ENCODE data around the gene DCDC2B. TPM values are rescaled to one million over a fixed set of nuclear protein-coding genes. Genes with fewer than 3 reads are reported as not detected.
"Not testable (repeated sequence)": the region's sequence is repeated elsewhere in the genome, so short reads cannot be mapped to it uniquely, and the experiment has no call there.

Gene DCDC2B
- total RNA-seq, 1 experiment from 2014 or later, result not detected

DNA sequence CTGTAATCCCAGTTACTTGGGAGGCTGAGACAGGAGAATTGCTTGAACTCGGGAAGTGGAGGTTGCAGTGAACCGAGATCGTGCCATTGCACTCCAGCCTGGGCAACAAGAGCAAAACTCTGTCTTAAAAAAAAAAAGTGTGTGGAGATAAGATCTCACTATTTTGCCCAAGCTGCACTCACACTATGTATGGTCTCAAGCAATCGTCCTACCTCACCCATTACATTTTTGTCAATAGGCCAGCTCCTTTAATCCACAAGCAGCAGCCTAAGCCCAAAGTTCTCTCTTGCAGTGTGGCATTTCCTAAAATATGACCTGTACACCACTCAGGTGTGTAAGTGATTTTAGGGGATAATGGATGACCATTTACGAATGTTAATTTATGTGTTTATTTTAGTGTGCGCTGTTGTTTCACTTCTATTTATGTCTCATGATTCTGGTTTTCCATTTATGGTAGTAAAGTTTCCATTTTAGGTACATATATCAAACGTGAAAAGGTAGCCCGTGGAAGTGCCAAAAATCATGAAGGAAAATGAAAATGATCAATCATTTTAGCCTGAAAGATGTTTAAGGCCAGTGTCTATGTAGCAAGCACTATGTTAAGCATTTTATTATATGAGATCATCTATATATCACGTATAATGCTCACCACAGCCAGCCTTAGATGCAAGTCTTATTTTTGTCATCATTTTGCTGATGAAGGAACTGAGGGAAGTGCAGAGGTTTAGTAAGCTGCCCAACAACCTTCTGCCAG lies 47.8 kb downstream of the DCDC2B start:
- Histone ChIP-seq H3K27me3 (replicated peaks; ENCODE audit: insufficient read depth, low read depth, low read length, poor library complexity) (no peaks in the 10 kb centered on the region), H3K9me3 (ENCODE audit: low read depth, low read length, poor library complexity, severe bottlenecking) (no peaks in the 10 kb centered on the region), H3K4me1 (ENCODE audit: insufficient read depth, low read length, poor library complexity, severe bottlenecking) (no peaks in the 10 kb centered on the region), H3K4me3 (ENCODE audit: low read depth, low read length, poor library complexity, severe bottlenecking) (no peak overlapping the region), H3K36me3 (ENCODE audit: insufficient read depth, low read length, poor library complexity, severe bottlenecking) (no peaks in the 10 kb centered on the region), H3K27ac (ENCODE audit: low read depth, low read length, poor library complexity, severe bottlenecking) (no peak overlapping the region)
- POLR2A ChIA-PET (ENCODE audit: low non-redundant PET), result no interaction called here
- DNase-seq (ENCODE audit: low spot score), result no peak
- intact Hi-C loops (cut with micrococcal nuclease; ENCODE audit: unreplicated experiment), result no loop called here
- CTCF ChIA-PET, result no interaction called here
- no TSS peak for BruUV-seq (replicated peaks)
- TF ChIP-seq, protein P1, sequence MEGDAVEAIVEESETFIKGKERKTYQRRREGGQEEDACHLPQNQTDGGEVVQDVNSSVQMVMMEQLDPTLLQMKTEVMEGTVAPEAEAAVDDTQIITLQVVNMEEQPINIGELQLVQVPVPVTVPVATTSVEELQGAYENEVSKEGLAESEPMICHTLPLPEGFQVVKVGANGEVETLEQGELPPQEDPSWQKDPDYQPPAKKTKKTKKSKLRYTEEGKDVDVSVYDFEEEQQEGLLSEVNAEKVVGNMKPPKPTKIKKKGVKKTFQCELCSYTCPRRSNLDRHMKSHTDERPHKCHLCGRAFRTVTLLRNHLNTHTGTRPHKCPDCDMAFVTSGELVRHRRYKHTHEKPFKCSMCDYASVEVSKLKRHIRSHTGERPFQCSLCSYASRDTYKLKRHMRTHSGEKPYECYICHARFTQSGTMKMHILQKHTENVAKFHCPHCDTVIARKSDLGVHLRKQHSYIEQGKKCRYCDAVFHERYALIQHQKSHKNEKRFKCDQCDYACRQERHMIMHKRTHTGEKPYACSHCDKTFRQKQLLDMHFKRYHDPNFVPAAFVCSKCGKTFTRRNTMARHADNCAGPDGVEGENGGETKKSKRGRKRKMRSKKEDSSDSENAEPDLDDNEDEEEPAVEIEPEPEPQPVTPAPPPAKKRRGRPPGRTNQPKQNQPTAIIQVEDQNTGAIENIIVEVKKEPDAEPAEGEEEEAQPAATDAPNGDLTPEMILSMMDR (conservative IDR thresholded peaks at IDR 0.05; ENCODE audit: low read depth, low read length), result no peak
- no peak for TF ChIP-seq EZH2 (IDR thresholded peaks at IDR 0.05; ENCODE audit: borderline replicate concordance, low read depth, low read length, poor library complexity, severe bottlenecking)

DNA sequence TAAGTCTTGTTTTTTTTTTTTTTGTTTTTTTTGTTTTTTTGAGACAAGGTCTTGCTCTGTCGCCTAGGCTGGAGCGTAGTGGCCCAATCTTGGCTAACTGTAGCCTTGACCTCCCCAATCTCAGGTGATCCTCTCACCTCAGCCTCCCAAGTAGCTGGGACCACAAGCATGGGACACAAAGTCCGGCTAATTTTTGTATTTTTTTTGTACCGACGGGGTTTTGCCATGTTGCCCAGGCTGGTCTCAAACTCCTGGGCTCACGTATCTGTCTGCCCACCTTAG lies 48.3 kb downstream of the DCDC2B start:
- Histone ChIP-seq H3K27me3 (replicated peaks; ENCODE audit: insufficient read depth, low read depth, low read length, poor library complexity) (no peaks in the 10 kb centered on the region), H3K9me3 (ENCODE audit: low read depth, low read length, poor library complexity, severe bottlenecking) (no peaks in the 10 kb centered on the region), H3K4me3 (ENCODE audit: low read depth, low read length, poor library complexity, severe bottlenecking) (no peak overlapping the region), H3K27ac (ENCODE audit: low read depth, low read length, poor library complexity, severe bottlenecking) (no peak overlapping the region), H3K36me3 (ENCODE audit: insufficient read depth, low read length, poor library complexity, severe bottlenecking) (no peaks in the 10 kb centered on the region), H3K4me1 (ENCODE audit: insufficient read depth, low read length, poor library complexity, severe bottlenecking) (no peaks in the 10 kb centered on the region)
- intact Hi-C loops (cut with micrococcal nuclease; ENCODE audit: unreplicated experiment), result no loop called here
- BruUV-seq (replicated peaks), result no TSS peak
- ChIA-PET CTCF (no interaction called here), POLR2A (ENCODE audit: low non-redundant PET) (no interaction called here)
- no peak for DNase-seq (ENCODE audit: low spot score)
- no peak for TF ChIP-seq EZH2 (IDR thresholded peaks at IDR 0.05; ENCODE audit: borderline replicate concordance, low read depth, low read length, poor library complexity, severe bottlenecking)
- TF ChIP-seq, protein P1 (conservative IDR thresholded peaks at IDR 0.05; ENCODE audit: low read depth, low read length), result no peak

DNA sequence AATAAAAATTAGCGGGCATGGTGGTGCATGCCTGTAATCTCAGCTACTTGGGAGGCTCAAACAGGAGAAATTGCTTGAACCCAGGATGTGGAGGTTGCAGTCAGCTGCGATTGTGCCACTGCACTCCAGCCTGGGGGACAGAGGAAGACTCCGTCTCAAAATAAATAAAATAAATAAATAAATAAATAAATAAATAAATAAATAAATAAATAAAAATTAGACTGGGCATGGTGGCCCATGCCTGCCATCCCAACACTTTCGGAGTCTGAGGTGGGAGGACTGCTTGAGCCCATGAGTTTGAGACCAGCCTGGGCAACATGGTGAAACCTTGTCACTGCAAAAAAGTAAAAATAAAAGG lies 54.3 kb downstream of the DCDC2B start:
- H3K9me3 ChIP-seq (ENCODE audit: low read depth, low read length, poor library complexity, severe bottlenecking); H3K4me1 ChIP-seq (ENCODE audit: insufficient read depth, low read length, poor library complexity, severe bottlenecking); H3K27ac ChIP-seq (ENCODE audit: low read depth, low read length, poor library complexity, severe bottlenecking); CTCF ChIA-PET; BruUV-seq (replicated peaks); H3K36me3 ChIP-seq (ENCODE audit: insufficient read depth, low read length, poor library complexity, severe bottlenecking); H3K27me3 ChIP-seq (replicated peaks; ENCODE audit: insufficient read depth, low read depth, low read length, poor library complexity); POLR2A ChIA-PET (ENCODE audit: low non-redundant PET); H3K4me3 ChIP-seq (ENCODE audit: low read depth, low read length, poor library complexity, severe bottlenecking); DNase-seq (ENCODE audit: low spot score); intact Hi-C loops (cut with micrococcal nuclease; ENCODE audit: unreplicated experiment): not testable (repeated sequence)

DNA sequence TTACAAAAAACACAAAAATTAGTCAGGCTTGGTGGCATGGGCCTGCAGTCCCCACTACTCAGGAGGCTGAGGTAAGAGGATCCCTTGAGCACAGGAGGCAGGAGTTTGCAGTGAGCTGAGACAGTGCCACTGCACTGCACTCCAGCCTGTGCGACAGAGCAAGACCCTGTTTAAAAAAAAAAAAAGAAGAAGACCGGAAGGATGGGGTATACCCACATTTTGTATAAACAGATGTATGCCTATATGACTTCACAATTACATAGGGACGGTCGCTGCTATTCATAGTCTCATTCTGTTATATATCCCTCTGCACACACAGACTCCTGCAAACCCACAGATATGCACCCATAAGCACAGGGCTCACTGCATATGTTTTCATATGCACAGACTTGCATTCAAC lies 54.9 kb downstream of the DCDC2B start:
- no peaks in the 10 kb centered on the region for H3K36me3 ChIP-seq (ENCODE audit: insufficient read depth, low read length, poor library complexity, severe bottlenecking)
- no TSS peak for BruUV-seq (replicated peaks)
- H3K27ac ChIP-seq (ENCODE audit: low read depth, low read length, poor library complexity, severe bottlenecking), result no peak overlapping the region
- H3K9me3 ChIP-seq (ENCODE audit: low read depth, low read length, poor library complexity, severe bottlenecking), result no peaks in the 10 kb centered on the region
- intact Hi-C loops (cut with micrococcal nuclease; ENCODE audit: unreplicated experiment), result no loop called here
- H3K27me3 ChIP-seq (replicated peaks; ENCODE audit: insufficient read depth, low read depth, low read length, poor library complexity), result no peaks in the 10 kb centered on the region
- ChIA-PET POLR2A (ENCODE audit: low non-redundant PET) (no interaction called here), CTCF (no interaction called here)
- H3K4me3 ChIP-seq (ENCODE audit: low read depth, low read length, poor library complexity, severe bottlenecking), result no peak overlapping the region
- no peak for DNase-seq (ENCODE audit: low spot score)
- H3K4me1 ChIP-seq (ENCODE audit: insufficient read depth, low read length, poor library complexity, severe bottlenecking), result no peaks in the 10 kb centered on the region
- TF ChIP-seq, protein P1 (conservative IDR thresholded peaks at IDR 0.05; ENCODE audit: low read depth, low read length), result no peak
- no peak for TF ChIP-seq EZH2 (IDR thresholded peaks at IDR 0.05; ENCODE audit: borderline replicate concordance, low read depth, low read length, poor library complexity, severe bottlenecking)

Measured in A673 (cell line).